ENCODE measurements around the gene FAM9C. TPM values are rescaled to one million over a fixed set of nuclear protein-coding genes. Genes with fewer than 3 reads are reported as not detected.
A peak's percentile ranks its signal among the peaks of the same experiment; 100 is the strongest.

Gene FAM9C
- total RNA-seq, 1 donor from 2014 or later, result not detected

DNA sequence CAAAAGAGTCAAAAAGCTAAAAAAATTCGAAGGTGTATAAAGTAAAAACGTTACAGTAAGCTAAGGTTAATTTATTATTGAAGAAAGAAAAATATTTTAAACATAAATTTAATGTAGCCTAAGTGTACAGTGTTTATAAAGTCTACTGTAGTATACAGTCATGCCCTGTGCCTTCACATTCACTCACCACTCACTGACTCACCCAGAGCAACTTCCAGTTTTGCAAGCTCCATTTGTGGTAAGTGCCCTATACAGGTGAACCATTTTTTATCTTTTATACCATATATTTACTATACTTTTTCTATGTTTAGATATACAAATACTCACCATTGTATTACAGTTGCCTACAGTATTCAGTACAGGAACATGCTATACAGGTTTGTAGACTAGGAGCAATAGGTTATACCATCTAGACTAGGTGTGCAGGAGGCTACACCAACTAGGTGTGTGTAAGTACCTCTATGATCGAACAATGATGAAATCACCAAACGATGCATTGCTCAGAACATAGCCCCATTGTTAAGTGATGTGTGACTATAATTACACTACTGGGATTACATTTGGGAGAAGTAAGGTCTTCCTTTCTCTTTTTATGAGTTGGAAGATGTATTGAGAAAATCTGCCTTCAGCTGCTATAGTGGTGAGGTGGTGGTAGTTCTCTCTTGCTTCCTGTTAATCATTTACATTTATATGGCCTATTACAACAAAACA is 42.3 kb downstream of the FAM9C start:
- Histone ChIP-seq H3K4me3 (no peak overlapping the region), H3K27me3 (no peaks in the 10 kb centered on the region), H3K27ac (no peak overlapping the region), H3K36me3 (no peaks in the 10 kb centered on the region), H3K9me3 (no peaks in the 10 kb centered on the region), H3K4me1 (peaks cover 16% of the 10 kb centered on the region)
- ATAC-seq (no peak), DNase-seq (no peak)
- TF ChIP-seq, protein P1, sequence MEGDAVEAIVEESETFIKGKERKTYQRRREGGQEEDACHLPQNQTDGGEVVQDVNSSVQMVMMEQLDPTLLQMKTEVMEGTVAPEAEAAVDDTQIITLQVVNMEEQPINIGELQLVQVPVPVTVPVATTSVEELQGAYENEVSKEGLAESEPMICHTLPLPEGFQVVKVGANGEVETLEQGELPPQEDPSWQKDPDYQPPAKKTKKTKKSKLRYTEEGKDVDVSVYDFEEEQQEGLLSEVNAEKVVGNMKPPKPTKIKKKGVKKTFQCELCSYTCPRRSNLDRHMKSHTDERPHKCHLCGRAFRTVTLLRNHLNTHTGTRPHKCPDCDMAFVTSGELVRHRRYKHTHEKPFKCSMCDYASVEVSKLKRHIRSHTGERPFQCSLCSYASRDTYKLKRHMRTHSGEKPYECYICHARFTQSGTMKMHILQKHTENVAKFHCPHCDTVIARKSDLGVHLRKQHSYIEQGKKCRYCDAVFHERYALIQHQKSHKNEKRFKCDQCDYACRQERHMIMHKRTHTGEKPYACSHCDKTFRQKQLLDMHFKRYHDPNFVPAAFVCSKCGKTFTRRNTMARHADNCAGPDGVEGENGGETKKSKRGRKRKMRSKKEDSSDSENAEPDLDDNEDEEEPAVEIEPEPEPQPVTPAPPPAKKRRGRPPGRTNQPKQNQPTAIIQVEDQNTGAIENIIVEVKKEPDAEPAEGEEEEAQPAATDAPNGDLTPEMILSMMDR (IDR thresholded peaks at IDR 0.05), result no peak
- intact Hi-C loops (cut with DNase I), result no loop called here

DNA sequence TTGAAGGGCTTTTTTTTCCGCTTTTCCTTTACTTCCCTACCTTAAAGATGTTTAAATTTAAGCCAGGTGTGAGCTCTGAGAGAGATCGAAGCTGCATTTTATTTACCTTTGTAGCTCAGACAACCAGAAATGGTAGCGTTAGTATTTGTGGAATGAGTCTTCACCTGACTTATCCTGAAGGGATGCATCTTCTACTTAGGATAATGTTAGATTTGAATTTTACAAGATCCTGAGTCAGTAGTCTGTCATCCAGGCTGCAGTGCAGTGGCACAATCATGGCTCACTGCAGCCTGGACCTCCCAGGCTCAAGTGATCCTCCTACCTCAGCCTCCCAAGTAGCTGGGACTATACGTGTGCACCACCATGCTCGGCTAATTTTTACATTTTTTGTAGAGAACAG is 43.3 kb downstream of the FAM9C start:
- Histone ChIP-seq H3K9me3 (no peaks in the 10 kb centered on the region), H3K27me3 (no peaks in the 10 kb centered on the region), H3K4me1 (peaks cover 15% of the 10 kb centered on the region), H3K4me3 (no peak overlapping the region), H3K27ac (peak overlapping the region; percentile 11), H3K36me3 (no peaks in the 10 kb centered on the region)
- no peak for ATAC-seq
- TF ChIP-seq, protein P1 (IDR thresholded peaks at IDR 0.05), result no peak
- DNase-seq, result no peak
- intact Hi-C loops (cut with DNase I), result no loop called here

DNA sequence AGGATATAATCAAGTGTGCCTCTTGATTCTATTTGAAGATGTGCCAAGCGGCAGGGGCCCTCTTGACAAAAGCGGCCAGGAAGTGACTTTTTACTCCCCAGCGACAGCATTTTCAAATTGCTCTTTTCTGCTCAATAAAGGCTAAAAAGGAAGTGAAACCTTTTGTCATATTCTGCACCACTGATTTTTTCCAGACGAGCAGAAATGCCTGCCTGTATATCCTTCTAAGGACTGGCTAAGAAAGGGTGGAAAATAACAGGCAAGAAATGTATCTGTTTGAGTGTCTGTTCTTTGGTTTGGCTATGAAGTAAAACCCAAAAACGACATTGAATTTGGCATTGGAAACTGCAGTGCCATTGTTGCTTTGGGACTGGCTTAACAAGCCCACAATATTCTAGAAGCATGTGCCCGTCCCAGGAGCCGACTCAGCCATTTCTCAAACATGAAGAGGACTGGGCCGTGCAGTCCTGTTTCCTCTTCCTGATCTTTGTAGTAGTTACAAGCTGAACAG is 44.1 kb downstream of the FAM9C start:
- H3K9me3 ChIP-seq, result no peaks in the 10 kb centered on the region
- ATAC-seq, result peak; percentile 67
- no peak overlapping the region for H3K4me3 ChIP-seq
- TF ChIP-seq, protein P1 (IDR thresholded peaks at IDR 0.05), result no peak
- H3K36me3 ChIP-seq, result no peaks in the 10 kb centered on the region
- intact Hi-C loops (cut with DNase I), result no loop called here
- DNase-seq, result no peak
- H3K27ac ChIP-seq, result peak overlapping the region; percentile 77
- H3K27me3 ChIP-seq, result no peaks in the 10 kb centered on the region
- H3K4me1 ChIP-seq, result peaks cover 15% of the 10 kb centered on the region

DNA sequence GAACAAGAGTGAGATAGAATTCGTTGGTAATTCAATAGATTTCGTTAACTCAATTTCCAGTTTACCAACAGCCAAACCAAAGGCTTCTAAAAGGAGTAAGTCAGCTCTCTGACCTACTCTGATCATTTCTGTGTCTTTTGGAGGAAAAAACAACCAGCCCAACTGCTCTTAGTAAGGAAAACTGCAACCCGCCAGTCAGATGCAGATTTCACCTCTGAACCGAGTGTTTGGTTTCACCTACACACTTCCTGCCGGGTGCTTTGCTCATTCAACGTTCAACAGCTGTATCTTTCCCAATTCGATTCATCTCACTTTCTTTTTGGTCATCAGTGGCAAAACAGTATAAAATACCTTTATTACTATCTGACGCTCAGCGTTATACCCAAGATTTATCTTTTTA is 45.0 kb downstream of the FAM9C start:
- DNase-seq, result no peak
- no peaks in the 10 kb centered on the region for H3K27me3 ChIP-seq
- H3K9me3 ChIP-seq, result no peaks in the 10 kb centered on the region
- TF ChIP-seq, protein P1 (IDR thresholded peaks at IDR 0.05), result no peak
- H3K4me3 ChIP-seq, result no peak overlapping the region
- peak overlapping the region; percentile 77 for H3K27ac ChIP-seq
- no peaks in the 10 kb centered on the region for H3K36me3 ChIP-seq
- peak; percentile 43 for ATAC-seq
- H3K4me1 ChIP-seq, result peaks cover 15% of the 10 kb centered on the region
- intact Hi-C loops (cut with DNase I), result no loop called here

DNA sequence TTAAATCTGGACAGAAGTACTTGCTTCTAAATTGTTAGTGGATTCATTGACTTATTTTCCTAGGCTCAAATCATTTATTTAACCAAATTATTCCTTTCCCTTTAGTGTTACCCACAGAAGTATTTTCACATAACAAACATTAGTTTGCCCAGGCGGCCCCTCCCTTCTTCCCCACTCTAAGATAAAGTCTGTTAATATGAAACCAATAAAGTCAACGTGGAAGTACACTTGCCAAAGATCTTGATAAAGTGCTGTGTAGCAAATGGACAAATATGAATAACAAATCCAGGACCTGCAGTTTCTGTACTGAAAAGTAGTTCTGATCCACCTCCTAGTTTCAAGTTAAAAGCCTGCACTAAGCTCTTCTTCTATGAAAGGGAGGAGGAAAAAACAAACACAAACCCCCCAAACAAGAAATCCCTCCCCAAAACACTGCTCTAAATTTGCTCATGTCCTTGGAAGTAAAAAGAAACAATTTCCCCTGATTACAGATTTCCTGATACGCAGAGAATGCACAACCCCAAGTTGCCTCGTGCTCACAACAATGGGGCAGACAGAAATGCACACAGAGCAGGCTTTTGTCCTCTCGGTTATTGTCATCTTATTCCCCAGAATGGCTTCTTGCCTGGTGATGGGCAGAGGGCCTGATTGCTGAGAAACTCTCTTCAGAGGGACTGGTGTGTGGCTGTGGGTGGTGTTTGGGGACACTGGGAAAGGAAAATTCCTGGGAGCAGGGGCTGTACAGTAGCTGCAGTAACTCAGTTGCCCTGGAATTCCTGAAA is 46.3 kb downstream of the FAM9C start:
- Histone ChIP-seq H3K27me3 (no peaks in the 10 kb centered on the region), H3K36me3 (no peaks in the 10 kb centered on the region), H3K4me3 (no peak overlapping the region), H3K4me1 (peaks cover 22% of the 10 kb centered on the region), H3K27ac (peak overlapping the region; percentile 77), H3K9me3 (no peaks in the 10 kb centered on the region)
- ATAC-seq, result peak; percentile 71
- TF ChIP-seq, protein P1 (IDR thresholded peaks at IDR 0.05), result no peak
- intact Hi-C loops (cut with DNase I), result no loop called here
- DNase-seq, result no peak

All from upper lobe of right lung (tissue), 1 donor.